Spleen (tissue), 7 donors: ENCODE data around the gene EGFR.

Experiments
- POLR2AphosphoS5 ChIP-seq, 3 donors: sonication (generic); formaldehyde crosslinking; IDR thresholded peaks; one replicate each; pipeline ENCODE4 v1.5.1; 2017; ENCODE audit warnings: antibody characterized with exemption in 3 of 3
- TF ChIP-seq, protein P1 (sequence below), 11 experiments: fragments of 200-600 bp in 7 of 11; fragments of 450-650 bp in 4 of 11; sonication (generic) in 4 of 11; IDR thresholded peaks in 8 of 11; conservative IDR thresholded peaks in 3 of 11; 1 replicate in 7 of 11; 2 replicates in 4 of 11; pipeline versions ENCODE4 v1.4.0 to v1.8.0; 2016 to 2021; ENCODE audit warnings: antibody characterized with exemption in 11 of 11, inconsistent platforms in 4 of 11, mild to moderate bottlenecking in 1 of 11
- donor health status: DM: no; HTN: no; CAD: no; lungs with moderate emphysema.
- donor health status: DM: no; HTN: no; CAD: no.
- donor health status: DM: no; HTN: no; CAD: no.

DNA sequence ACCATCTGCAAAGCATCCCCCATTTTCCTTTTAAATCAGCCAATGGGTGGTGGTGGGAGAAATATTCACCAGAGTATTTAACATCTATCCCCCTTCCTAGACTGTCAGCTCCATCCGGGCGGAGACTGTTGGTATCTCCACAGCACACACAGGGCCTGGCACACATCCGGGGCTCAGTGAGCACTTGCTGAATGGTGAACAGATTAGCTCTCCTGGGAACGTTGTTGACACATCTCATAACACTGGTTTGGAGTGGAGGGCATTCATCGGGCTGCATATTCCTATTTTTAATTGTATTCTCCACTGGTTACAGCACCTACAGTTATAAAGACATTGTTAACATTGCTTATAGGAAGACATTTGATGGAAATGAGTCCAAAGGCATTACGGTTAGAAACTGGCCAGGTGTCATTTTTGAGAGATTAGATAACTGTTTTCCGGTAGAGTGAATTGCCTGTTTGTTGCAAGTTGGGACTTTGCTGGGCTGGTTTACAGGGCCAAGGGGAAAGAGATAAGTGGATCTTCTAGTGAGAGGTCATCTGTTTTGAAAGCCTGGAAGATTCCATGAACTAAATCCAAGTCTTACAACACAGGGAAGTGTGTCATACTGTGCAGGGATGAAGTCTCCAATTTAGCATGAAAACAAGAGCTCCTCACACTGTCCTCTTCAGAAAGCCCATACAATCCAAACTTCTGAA, 101.8 kb downstream of the EGFR start:
- TF ChIP-seq, protein P1, sequence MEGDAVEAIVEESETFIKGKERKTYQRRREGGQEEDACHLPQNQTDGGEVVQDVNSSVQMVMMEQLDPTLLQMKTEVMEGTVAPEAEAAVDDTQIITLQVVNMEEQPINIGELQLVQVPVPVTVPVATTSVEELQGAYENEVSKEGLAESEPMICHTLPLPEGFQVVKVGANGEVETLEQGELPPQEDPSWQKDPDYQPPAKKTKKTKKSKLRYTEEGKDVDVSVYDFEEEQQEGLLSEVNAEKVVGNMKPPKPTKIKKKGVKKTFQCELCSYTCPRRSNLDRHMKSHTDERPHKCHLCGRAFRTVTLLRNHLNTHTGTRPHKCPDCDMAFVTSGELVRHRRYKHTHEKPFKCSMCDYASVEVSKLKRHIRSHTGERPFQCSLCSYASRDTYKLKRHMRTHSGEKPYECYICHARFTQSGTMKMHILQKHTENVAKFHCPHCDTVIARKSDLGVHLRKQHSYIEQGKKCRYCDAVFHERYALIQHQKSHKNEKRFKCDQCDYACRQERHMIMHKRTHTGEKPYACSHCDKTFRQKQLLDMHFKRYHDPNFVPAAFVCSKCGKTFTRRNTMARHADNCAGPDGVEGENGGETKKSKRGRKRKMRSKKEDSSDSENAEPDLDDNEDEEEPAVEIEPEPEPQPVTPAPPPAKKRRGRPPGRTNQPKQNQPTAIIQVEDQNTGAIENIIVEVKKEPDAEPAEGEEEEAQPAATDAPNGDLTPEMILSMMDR (IDR thresholded peaks at IDR 0.05 in 8 of 11, conservative IDR thresholded peaks at IDR 0.05 in 3 of 11), result no peak
- TF ChIP-seq POLR2AphosphoS5 (IDR thresholded peaks at IDR 0.05), result no peak
